B cell (primary cell): ENCODE measurements around the gene CIITA. TPM values are rescaled to one million over a fixed set of nuclear protein-coding genes. Genes with fewer than 3 reads are reported as not detected.
"Not testable (repeated sequence)": the region's sequence is repeated elsewhere in the genome, so short reads cannot be mapped to it uniquely, and the experiment has no call there.

Source experiments
- ATAC-seq: fragments of 200-7000 bp; cut with Tn5 transposase; one replicate; pipeline ENCODE4 v1.10.0; 2021; ENCODE audit warnings: low read depth, mild to moderate bottlenecking, moderate number of reproducible peaks, moderate library complexity
- CTCF ChIA-PET: fragments of 350-600 bp; sonication (Branson Sonifier 250); formaldehyde crosslinking; loops from one replicate; lab custom pipeline; 2021; ENCODE audit warnings: antibody characterized with exemption, inconsistent platforms; lab: Charles Lee
- POLR2A ChIA-PET: fragments of 350-600 bp; sonication (Branson Sonifier 250); formaldehyde crosslinking; loops from one replicate; lab custom pipeline; 2021; ENCODE audit warnings: antibody characterized with exemption; lab: Charles Lee
- DNase-seq: peaks from one replicate; pipeline ENCODE4 v3.0.0; 2013
- H2AFZ ChIP-seq: 2 replicates; pipeline ENCODE4 v1.6.1; 2012; ENCODE audit warnings: mild to moderate bottlenecking, low read depth, low read length; ENCODE audit not compliant: insufficient read depth, poor library complexity, severe bottlenecking
- H3K27ac ChIP-seq, 2 donors: 1 replicate in 1 of 2; 2 replicates in 1 of 2; pipeline ENCODE4 v1.5.1; 2012 to 2013; ENCODE audit warnings: low read length in 2 of 2, mild to moderate bottlenecking in 2 of 2, moderate library complexity in 1 of 2
- H3K27me3 ChIP-seq, 4 experiments: fragments of 200-600 bp in 1 of 4; sonication (generic) in 1 of 4; replicated peaks in 1 of 4; 1 replicate in 2 of 4; 2 replicates in 2 of 4; pipeline versions ENCODE4 v1.6.1 to v1.7.0; 2013 to 2016; ENCODE audit warnings: low read length in 3 of 4, mild to moderate bottlenecking in 2 of 4, mixed read lengths in 1 of 4, moderate library complexity in 1 of 4; ENCODE audit not compliant: insufficient read depth in 4 of 4, control insufficient read depth in 3 of 4; ENCODE audit errors: control extremely low read depth in 1 of 4
- H3K36me3 ChIP-seq, 2 experiments: replicated peaks in 1 of 2; 1 replicate in 1 of 2; 2 replicates in 1 of 2; pipeline versions ENCODE4 v1.6.1 to v1.7.1; 2013; ENCODE audit warnings: low read length in 1 of 2; ENCODE audit not compliant: insufficient read depth in 2 of 2, control insufficient read depth in 1 of 2; ENCODE audit errors: control extremely low read depth in 1 of 2, extremely low read depth in 1 of 2
- H3K4me1 ChIP-seq, 2 donors: fragments of 200-600 bp in 1 of 2; sonication (generic) in 1 of 2; 1 replicate in 1 of 2; 2 replicates in 1 of 2; pipeline versions ENCODE4 v1.5.1 to v1.6.1; 2013 to 2017; ENCODE audit warnings: low read length in 2 of 2; ENCODE audit not compliant: control insufficient read depth in 2 of 2, insufficient read depth in 2 of 2
- H3K4me2 ChIP-seq: replicated peaks from 2 replicates; pipeline ENCODE3; 2012; ENCODE audit warnings: mild to moderate bottlenecking, low read depth, low read length; ENCODE audit not compliant: poor library complexity, severe bottlenecking
- H3K4me3 ChIP-seq, 5 experiments: fragments of 200-600 bp in 1 of 5; sonication (generic) in 1 of 5; 1 replicate in 3 of 5; 2 replicates in 2 of 5; pipeline versions ENCODE4 v1.5.1 to v1.7.0; 2011 to 2016; ENCODE audit warnings: low read length in 4 of 5, mild to moderate bottlenecking in 4 of 5, low read depth in 2 of 5, control low read depth in 1 of 5, moderate library complexity in 1 of 5; ENCODE audit not compliant: insufficient read depth in 1 of 5; ENCODE audit errors: control extremely low read depth in 1 of 5, extremely low read depth in 1 of 5
- H3K79me2 ChIP-seq: fragments of 200-600 bp; sonication (generic); one replicate; pipeline ENCODE4 v1.6.0; 2016; ENCODE audit warnings: low read length; ENCODE audit not compliant: control insufficient read depth, insufficient read depth
- H3K9ac ChIP-seq: fragments of 200-600 bp; sonication (generic); 2 replicates; pipeline ENCODE4 v1.6.1; 2017; ENCODE audit warnings: mild to moderate bottlenecking, low read length, moderate library complexity
- H3K9me3 ChIP-seq, 3 donors: one replicate each; pipeline versions ENCODE4 v1.6.1 to v1.7.1; 2013; ENCODE audit warnings: low read length in 2 of 3; ENCODE audit not compliant: control insufficient read depth in 2 of 3, insufficient read depth in 1 of 3; ENCODE audit errors: control extremely low read depth in 1 of 3
- H4K20me1 ChIP-seq: 2 replicates; pipeline ENCODE4 v1.6.0; 2012; ENCODE audit warnings: mild to moderate bottlenecking, low read length; ENCODE audit not compliant: insufficient read depth, control insufficient read depth, poor library complexity, severe bottlenecking
- H3K27ac Mint-ChIP-seq: one replicate; pipeline ENCODE4 v1.8.0; 2021; ENCODE audit warnings: mixed read lengths
- H3K27me3 Mint-ChIP-seq: one replicate; pipeline ENCODE4 v1.8.0; 2021; ENCODE audit warnings: mixed read lengths
- H3K4me1 Mint-ChIP-seq: one replicate; pipeline ENCODE4 v1.8.0; 2021; ENCODE audit warnings: mixed read lengths
- H3K4me3 Mint-ChIP-seq: one replicate; pipeline ENCODE4 v1.8.0; 2021; ENCODE audit warnings: mixed read lengths
- H3K9me3 Mint-ChIP-seq: one replicate; pipeline ENCODE4 v1.8.0; 2022; ENCODE audit warnings: mixed read lengths; ENCODE audit not compliant: insufficient read depth
- EZH2 ChIP-seq: IDR thresholded peaks from 2 replicates; pipeline ENCODE4 v1.6.1; 2012; ENCODE audit warnings: borderline replicate concordance, low read depth, mild to moderate bottlenecking, moderate library complexity, low read length; ENCODE audit not compliant: insufficient read depth, poor library complexity, severe bottlenecking
- WGBS: methylation state at CpG from one replicate; pipeline ENCODE4 v1.1.5; 2013; ENCODE audit warnings: missing lambda C conversion rate; ENCODE audit not compliant: insufficient coverage; 5-methylcytosine and 5-hydroxymethylcytosine counted together
- intact Hi-C: fragments of 100-400 bp; cut with micrococcal nuclease; formaldehyde crosslinking; loops from one replicate; pipeline ENCODE4 v1.10.0; 2022
- polyA plus RNA-seq: library from polyadenylated mRNA; depleted of rRNA; stranded (reverse); fragments of >200 nt; gene quantifications from 2 replicates; pipeline ENCODE4 v1.2.3, GENCODE V29; 2012
- total RNA-seq, 2 donors: library from RNA; stranded (reverse); fragments of 120-200 nt in 1 of 2; gene quantifications; 1 replicate in 1 of 2; 2 replicates in 1 of 2; pipeline versions ENCODE4 v1.2.3 to v1.2.4, GENCODE V29; 2013 to 2022
- TF ChIP-seq, protein P1 (sequence below): fragments of 200-600 bp; IDR thresholded peaks from one replicate; pipeline ENCODE4 v1.8.0; 2022; ENCODE audit warnings: antibody characterized with exemption, mild to moderate bottlenecking

The CIITA gene
- total and polyA plus RNA-seq, 2 donors (not counting 1 experiment from before 2014, with no cell fraction given) = 632 to 719 TPM

DNA sequence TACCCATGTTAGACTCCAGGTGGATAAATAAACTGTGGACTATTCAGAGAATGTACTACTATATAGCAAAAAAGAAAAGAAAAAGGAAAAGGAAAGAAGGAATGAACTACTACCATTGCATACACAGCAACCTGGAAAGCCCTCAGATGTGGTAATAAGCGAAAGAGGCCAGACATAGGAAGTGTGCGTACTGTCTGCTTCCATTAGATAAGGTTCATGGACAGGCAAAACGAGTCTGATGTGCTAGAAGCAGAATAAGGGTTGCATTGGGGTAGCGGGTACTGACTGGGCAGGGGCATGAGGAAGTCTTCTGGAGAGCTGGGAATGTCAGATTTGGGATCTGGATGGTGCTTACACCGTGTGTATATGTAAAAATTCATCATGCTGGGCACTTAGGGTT is 89.1 kb downstream of the CIITA start:
- peak overlapping the region; percentile 62 for H3K4me3 Mint-ChIP-seq
- no peaks in the 10 kb centered on the region for H3K27me3 ChIP-seq
- H3K4me1 ChIP-seq = peaks cover 23 to 27% of the 10 kb centered on the region in 2 donors
- peak overlapping the region in 1 of 2 donors; percentile 28 for H3K27ac ChIP-seq
- H3K4me2 ChIP-seq = peak overlapping the region; percentile 57
- H3K79me2 ChIP-seq = peaks cover 42% of the 10 kb centered on the region
- peak overlapping the region; percentile 86 for H3K27ac Mint-ChIP-seq
- DNase-seq = no peak
- TF ChIP-seq EZH2 = no peak
- TF ChIP-seq, protein P1, sequence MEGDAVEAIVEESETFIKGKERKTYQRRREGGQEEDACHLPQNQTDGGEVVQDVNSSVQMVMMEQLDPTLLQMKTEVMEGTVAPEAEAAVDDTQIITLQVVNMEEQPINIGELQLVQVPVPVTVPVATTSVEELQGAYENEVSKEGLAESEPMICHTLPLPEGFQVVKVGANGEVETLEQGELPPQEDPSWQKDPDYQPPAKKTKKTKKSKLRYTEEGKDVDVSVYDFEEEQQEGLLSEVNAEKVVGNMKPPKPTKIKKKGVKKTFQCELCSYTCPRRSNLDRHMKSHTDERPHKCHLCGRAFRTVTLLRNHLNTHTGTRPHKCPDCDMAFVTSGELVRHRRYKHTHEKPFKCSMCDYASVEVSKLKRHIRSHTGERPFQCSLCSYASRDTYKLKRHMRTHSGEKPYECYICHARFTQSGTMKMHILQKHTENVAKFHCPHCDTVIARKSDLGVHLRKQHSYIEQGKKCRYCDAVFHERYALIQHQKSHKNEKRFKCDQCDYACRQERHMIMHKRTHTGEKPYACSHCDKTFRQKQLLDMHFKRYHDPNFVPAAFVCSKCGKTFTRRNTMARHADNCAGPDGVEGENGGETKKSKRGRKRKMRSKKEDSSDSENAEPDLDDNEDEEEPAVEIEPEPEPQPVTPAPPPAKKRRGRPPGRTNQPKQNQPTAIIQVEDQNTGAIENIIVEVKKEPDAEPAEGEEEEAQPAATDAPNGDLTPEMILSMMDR = no peak
- no peaks in the 10 kb centered on the region for H3K9me3 Mint-ChIP-seq
- H4K20me1 ChIP-seq = peaks cover 11% of the 10 kb centered on the region
- no peak overlapping the region for H2AFZ ChIP-seq
- H3K4me1 Mint-ChIP-seq = peaks cover 39% of the 10 kb centered on the region
- no peak overlapping the region for H3K9ac ChIP-seq
- no peak for ATAC-seq
- peaks cover 0 to 78% of the 10 kb centered on the region in 2 experiments for H3K36me3 ChIP-seq
- H3K27me3 Mint-ChIP-seq = no peaks in the 10 kb centered on the region
- intact Hi-C loops = loop anchor here (10.0 kb wide), 3 partner anchors 569 to 719 kb away; partner anchors contain the start of gene LITAF
- ChIA-PET POLR2A (interaction anchor here (0.6 to 3.6 kb wide), 4 partner anchors 15 to 290 kb away, joined by 3 to 32 read pairs (median 11); partner anchors contain the start of gene SOCS1), CTCF (interaction anchor here (0.6 to 11.4 kb wide), 21 partner anchors 8 to 749 kb away, joined by 3 to 142 read pairs (median 7); no protein-coding TSS in a partner anchor)
- no peaks in the 10 kb centered on the region for H3K9me3 ChIP-seq
- H3K4me3 ChIP-seq = no peak overlapping the region
- 76% methylated on average over 4 of the region's 5 CpGs for WGBS

GRCh38 chr16:10966559-10966958 is 89.6 kb downstream of the CIITA start:
- H3K4me3 ChIP-seq, H3K4me2 ChIP-seq, H3K9ac ChIP-seq, H3K27me3 Mint-ChIP-seq, H3K9me3 ChIP-seq, H3K9me3 Mint-ChIP-seq, H2AFZ ChIP-seq, H3K27ac ChIP-seq, H3K27me3 ChIP-seq, ATAC-seq: not testable (repeated sequence)
- Mint-ChIP-seq H3K4me1 (peaks cover 39% of the 10 kb centered on the region), H3K27ac (peak overlapping the region; percentile 86), H3K4me3 (peak overlapping the region; percentile 62)
- Histone ChIP-seq H3K4me1 (peaks cover 23 to 27% of the 10 kb centered on the region in 2 donors), H3K36me3 (peaks cover 0 to 79% of the 10 kb centered on the region in 2 experiments), H4K20me1 (peaks cover 12% of the 10 kb centered on the region), H3K79me2 (peaks cover 43% of the 10 kb centered on the region)
- POLR2A ChIA-PET = interaction anchor here (3.6 kb wide), 1 partner anchor 289 kb away, joined by 32 read pairs; the partner anchor contains the start of gene SOCS1
- WGBS = 70% methylated on average over 1 of the region's 4 CpGs
- DNase-seq = peak; percentile 59
- intact Hi-C loops = loop anchor here (10.0 kb wide), 3 partner anchors 568 to 718 kb away; partner anchors contain the start of gene LITAF
- CTCF ChIA-PET = interaction anchor here (0.9 to 11.4 kb wide), 12 partner anchors 9 to 565 kb away, joined by 3 to 142 read pairs (median 8); no protein-coding TSS in a partner anchor
